Activated T-cell treated with anti-CD3 and anti-CD28 coated beads, Interleukin-2, amount 50 U/mL, for 24 hours (primary cell): Measurements from ENCODE around the gene CD300LB.
"Not testable (repeated sequence)": the region's sequence is repeated elsewhere in the genome, so short reads cannot be mapped to it uniquely, and the experiment has no call there.

Experiments
- DNase-seq: peaks from one replicate; pipeline ENCODE4 v3.0.0-alpha.2; 2020
- H3K27ac Mint-ChIP-seq: 2 replicates; pipeline ENCODE4 v1.8.0; 2020; ENCODE audit warnings: mild to moderate bottlenecking, mixed read lengths
- H3K27me3 Mint-ChIP-seq: 2 replicates; pipeline ENCODE4 v1.8.0; 2020; ENCODE audit warnings: mixed read lengths
- H3K36me3 Mint-ChIP-seq: 2 replicates; pipeline ENCODE4 v1.8.0; 2020; ENCODE audit warnings: low read depth, mixed read lengths
- H3K4me1 Mint-ChIP-seq: 2 replicates; pipeline ENCODE4 v1.8.0; 2020; ENCODE audit warnings: low read depth, mixed read lengths
- H3K4me3 Mint-ChIP-seq: 2 replicates; pipeline ENCODE4 v1.8.0; 2020; ENCODE audit warnings: mild to moderate bottlenecking, moderate library complexity, mixed read lengths
- H3K9me3 Mint-ChIP-seq: 2 replicates; pipeline ENCODE4 v1.8.0; 2020; ENCODE audit warnings: mixed read lengths

CD300LB gene

DNA sequence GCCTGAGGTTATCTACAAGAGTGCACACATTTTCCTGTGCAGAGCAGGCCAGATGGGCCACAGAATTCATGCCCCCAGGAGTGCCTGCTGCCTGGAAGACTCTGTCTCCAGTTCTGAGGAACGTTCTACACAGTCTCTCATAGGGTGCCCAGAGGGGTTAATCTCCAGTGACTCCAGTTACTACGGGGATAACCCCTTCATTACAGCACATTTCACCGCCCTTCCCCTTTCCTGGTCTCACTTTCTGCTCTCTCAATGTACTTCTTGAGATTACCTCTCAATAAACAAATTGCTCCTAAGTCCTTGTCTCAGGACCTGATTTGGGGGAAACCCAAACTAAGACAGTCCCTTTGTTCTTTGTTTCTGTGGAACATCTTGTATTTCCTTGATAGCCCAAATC, 30.3 kb upstream of the CD300LB start:
- Mint-ChIP-seq H3K27ac (no peak overlapping the region), H3K4me1 (peaks cover 8% of the 10 kb centered on the region), H3K9me3 (no peaks in the 10 kb centered on the region), H3K27me3 (peaks cover 14% of the 10 kb centered on the region), H3K4me3 (no peak overlapping the region), H3K36me3 (no peaks in the 10 kb centered on the region)
- no peak for DNase-seq

DNA sequence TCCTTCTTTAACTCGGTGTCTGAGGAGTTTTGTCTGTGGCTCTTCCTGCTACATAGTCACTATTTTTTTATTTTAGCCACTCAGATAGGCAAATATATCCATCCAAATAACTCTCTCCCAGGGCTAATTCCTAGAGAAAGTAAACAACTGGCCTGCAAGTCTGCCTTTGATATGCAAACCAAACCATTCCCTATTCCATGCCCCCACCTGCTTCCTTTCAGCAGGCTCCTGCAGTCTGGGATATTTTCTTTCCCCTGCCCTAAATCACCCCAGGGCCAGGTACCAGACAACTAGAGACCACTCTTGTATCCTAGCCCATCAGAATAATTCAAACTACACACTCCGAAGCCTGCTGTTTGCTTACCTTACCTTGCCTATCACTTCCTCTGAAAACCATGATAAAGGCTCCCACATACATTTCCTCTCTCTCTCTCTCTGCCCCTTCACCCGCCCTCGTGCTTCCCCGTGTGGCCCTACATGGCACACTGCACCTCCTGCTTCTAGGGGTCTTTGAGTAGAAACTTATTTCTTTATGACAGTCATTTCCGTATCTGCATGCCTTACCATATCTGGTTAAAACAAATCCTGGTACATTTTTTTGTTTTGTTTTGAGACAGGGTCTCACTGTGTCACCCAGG, 27.7 kb upstream of the CD300LB start:
- Mint-ChIP-seq H3K4me1 (peaks cover 8% of the 10 kb centered on the region), H3K27me3 (peaks cover 6% of the 10 kb centered on the region), H3K36me3 (no peaks in the 10 kb centered on the region), H3K4me3 (no peak overlapping the region), H3K9me3 (no peaks in the 10 kb centered on the region), H3K27ac (no peak overlapping the region)
- DNase-seq: no peak

DNA sequence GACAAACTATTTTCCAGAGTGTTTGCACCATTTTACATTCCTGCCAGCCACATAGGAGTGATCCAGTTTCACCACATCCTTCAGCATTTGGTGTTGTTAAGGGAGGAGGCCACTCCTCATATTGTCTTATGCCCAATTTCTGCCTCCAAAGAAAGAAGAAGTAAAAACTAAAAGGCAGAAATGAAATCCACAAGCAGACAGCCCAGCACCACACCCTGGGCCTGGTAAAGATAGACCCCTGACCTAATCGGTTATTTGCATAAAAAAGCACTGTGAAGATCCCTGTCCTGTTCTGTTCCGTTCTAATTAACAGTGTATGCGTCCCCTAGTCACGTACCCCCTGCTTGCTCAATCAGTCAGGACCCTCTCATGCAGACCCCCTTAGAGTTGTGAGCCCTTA, 27.1 kb upstream of the CD300LB start:
- not testable (repeated sequence) for H3K9me3 Mint-ChIP-seq, DNase-seq, H3K27me3 Mint-ChIP-seq, H3K36me3 Mint-ChIP-seq, H3K4me3 Mint-ChIP-seq, H3K27ac Mint-ChIP-seq, H3K4me1 Mint-ChIP-seq

DNA sequence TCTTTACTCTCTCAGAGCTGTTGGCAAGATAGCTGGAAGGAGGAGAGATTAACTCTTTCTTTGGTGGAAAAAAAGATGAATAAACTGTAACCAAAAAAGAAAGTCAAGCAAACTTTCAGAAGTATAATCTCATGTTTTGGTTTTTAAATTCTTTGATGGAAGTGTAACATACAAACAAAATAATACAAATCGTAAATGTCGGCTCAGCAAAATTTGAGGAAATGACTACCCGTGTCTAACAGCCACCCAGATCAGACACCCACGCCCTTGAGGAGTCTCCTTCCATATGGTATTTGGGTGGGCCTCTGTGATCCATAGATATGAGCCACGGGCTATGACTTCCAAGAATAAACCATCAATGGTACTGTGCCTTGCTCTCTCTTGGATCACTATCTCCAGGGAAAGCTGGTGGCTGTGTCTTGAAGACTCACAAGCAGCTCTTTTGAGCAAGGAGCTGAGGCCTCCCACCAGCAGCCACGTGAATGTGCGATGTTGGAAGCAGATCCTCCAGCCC, 24.2 kb upstream of the CD300LB start:
- no peaks in the 10 kb centered on the region for H3K9me3 Mint-ChIP-seq
- H3K27me3 Mint-ChIP-seq: no peaks in the 10 kb centered on the region

DNA sequence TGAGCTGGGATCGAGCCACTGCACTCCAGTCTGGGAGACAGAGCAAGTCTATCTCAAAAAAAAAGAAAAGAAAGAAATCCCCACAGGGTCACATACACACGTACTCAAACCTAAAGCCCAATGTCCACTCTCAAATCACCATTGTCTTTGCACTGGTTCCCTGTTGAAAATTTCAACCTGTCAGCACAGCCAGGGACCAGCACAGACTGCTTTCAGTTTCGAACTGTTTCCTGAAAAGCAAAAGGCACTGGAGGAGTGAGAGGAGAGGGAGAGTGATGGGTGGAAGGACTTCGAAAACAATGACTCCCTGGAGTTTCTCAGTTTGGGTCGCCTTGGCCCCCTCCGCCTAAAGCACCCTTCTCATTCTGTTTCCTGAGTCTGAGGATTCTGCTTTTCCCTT, 23.6 kb upstream of the CD300LB start:
- no peaks in the 10 kb centered on the region for H3K9me3 Mint-ChIP-seq
- H3K4me1 Mint-ChIP-seq: peaks cover 8% of the 10 kb centered on the region
- no peak for DNase-seq

More for the DNA sequence above, 24.2 kb upstream of the CD300LB start:
- no peak overlapping the region for H3K4me3 Mint-ChIP-seq
- no peak overlapping the region for H3K27ac Mint-ChIP-seq
- no peak for DNase-seq
- H3K4me1 Mint-ChIP-seq: peaks cover 8% of the 10 kb centered on the region
- H3K36me3 Mint-ChIP-seq: no peaks in the 10 kb centered on the region

DNA sequence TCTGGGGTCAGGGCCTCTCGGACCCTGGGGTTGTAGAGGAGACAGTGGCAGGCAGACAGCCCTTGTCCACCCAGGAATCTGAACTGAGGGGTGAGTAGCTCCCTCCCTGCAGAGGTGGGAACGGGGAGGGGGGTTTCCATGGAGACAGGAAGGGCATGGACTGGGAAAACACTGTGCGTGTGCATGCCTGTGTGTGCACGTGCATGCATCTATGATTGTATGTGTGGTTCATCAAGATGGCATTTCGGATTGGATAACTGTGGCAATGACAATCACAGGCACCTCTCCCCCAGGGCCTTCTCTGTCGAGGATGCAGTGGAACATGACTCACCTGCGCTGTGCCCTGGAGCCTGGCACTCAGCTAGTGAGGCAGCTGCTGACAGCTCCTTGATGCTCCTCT, 20.8 kb upstream of the CD300LB start:
- H3K27me3 Mint-ChIP-seq: peaks cover 7% of the 10 kb centered on the region
- no peaks in the 10 kb centered on the region for H3K36me3 Mint-ChIP-seq
- H3K9me3 Mint-ChIP-seq: no peaks in the 10 kb centered on the region
- H3K4me3 Mint-ChIP-seq: no peak overlapping the region
- DNase-seq: no peak
- peaks cover 5% of the 10 kb centered on the region for H3K4me1 Mint-ChIP-seq
- H3K27ac Mint-ChIP-seq: no peak overlapping the region

More for the DNA sequence above, 23.6 kb upstream of the CD300LB start:
- no peak overlapping the region for H3K4me3 Mint-ChIP-seq
- H3K27ac Mint-ChIP-seq: no peak overlapping the region
- no peaks in the 10 kb centered on the region for H3K36me3 Mint-ChIP-seq
- no peaks in the 10 kb centered on the region for H3K27me3 Mint-ChIP-seq

DNA sequence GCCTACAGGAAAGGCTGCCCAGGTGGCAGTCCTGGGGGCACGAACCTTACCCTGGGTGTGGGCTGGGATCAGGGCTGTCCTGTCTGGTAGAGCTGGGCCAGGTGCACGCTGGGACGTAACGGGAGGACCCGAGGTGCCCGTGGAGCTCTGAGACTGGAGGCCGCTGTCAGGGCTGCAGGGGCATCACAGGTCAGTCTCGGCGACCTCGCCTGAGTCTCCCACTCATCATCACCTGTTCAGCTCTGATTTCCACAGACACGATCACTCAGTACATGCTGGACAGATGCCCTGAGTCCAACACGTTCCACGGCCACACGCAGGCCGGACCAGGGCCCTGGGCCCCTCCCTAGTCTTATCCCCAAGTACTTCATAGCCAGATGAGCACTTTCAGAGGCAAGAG, 19.3 kb upstream of the CD300LB start:
- peaks cover 7% of the 10 kb centered on the region for H3K27me3 Mint-ChIP-seq
- no peak for DNase-seq
- H3K27ac Mint-ChIP-seq: no peak overlapping the region
- H3K9me3 Mint-ChIP-seq: no peaks in the 10 kb centered on the region
- no peak overlapping the region for H3K4me3 Mint-ChIP-seq
- peaks cover 5% of the 10 kb centered on the region for H3K4me1 Mint-ChIP-seq
- no peaks in the 10 kb centered on the region for H3K36me3 Mint-ChIP-seq

DNA sequence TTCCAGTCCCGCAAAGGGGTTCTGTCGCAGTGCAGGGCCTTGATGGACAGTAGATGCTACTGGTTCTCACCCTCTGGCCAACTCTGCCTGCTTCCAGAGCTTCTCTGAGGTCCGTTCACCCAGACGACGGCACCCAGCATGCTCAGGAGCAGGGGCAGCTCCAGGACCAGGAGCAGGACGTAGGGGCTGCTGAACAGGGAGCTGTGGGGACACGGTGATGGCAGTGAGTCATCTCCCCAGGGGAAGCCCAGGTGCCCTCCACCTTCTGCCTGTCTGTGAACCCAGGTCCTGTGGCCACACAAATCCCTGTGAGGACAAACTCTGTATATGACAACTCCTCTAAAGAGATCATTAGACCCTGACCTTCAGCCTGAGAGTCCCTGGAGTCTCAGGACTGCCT, 18.1 kb upstream of the CD300LB start:
- Mint-ChIP-seq H3K27me3 (peaks cover 7% of the 10 kb centered on the region), H3K4me1 (peaks cover 5% of the 10 kb centered on the region), H3K36me3 (no peaks in the 10 kb centered on the region), H3K9me3 (no peaks in the 10 kb centered on the region), H3K4me3 (no peak overlapping the region), H3K27ac (no peak overlapping the region)
- no peak for DNase-seq

DNA sequence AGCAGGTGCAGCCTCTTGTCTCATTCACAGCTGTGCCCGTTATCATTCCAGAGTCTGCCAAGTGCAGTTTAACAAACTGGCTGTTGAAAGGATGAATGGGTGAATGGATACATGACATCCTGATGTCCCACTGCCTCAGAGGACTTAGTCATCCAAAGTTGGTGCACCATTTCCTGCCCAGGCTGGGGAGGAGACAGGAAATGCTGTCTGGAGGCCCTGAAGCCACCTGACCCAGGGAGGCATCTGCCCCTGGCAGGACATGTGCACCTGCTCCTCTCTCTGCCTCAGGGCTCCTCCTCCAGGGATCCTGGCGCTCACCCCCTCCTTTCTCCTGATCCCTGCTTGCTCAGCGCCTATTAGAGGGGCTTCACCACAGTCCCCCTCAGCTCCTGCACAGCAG, 16.5 kb upstream of the CD300LB start:
- Mint-ChIP-seq H3K27ac (no peak overlapping the region), H3K9me3 (no peaks in the 10 kb centered on the region), H3K4me3 (no peak overlapping the region), H3K36me3 (no peaks in the 10 kb centered on the region), H3K27me3 (peaks cover 7% of the 10 kb centered on the region), H3K4me1 (peaks cover 5% of the 10 kb centered on the region)
- no peak for DNase-seq

DNA sequence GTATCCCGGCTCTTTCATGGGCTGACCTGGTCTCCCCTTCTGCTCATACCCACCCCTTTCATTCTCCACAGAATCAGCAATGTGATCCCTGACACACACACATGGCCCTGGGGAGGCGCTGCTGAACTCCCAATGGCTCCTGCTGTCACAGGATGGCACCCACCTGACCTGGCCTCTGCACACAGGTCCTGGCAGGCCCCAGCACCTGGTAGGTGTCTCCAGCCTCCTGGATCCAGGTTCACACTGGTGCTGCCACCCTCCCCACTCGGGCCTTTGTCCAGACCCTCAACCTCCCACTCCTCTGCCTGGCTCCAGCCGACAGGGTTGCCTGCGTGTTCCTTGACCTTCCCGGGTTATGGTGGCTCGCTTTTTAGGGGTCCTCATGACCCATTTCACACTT, 16.0 kb upstream of the CD300LB start:
- H3K27ac Mint-ChIP-seq: no peak overlapping the region
- H3K36me3 Mint-ChIP-seq: no peaks in the 10 kb centered on the region
- no peak overlapping the region for H3K4me3 Mint-ChIP-seq
- H3K27me3 Mint-ChIP-seq: peaks cover 9% of the 10 kb centered on the region
- H3K4me1 Mint-ChIP-seq: peaks cover 5% of the 10 kb centered on the region
- DNase-seq: no peak
- no peaks in the 10 kb centered on the region for H3K9me3 Mint-ChIP-seq

DNA sequence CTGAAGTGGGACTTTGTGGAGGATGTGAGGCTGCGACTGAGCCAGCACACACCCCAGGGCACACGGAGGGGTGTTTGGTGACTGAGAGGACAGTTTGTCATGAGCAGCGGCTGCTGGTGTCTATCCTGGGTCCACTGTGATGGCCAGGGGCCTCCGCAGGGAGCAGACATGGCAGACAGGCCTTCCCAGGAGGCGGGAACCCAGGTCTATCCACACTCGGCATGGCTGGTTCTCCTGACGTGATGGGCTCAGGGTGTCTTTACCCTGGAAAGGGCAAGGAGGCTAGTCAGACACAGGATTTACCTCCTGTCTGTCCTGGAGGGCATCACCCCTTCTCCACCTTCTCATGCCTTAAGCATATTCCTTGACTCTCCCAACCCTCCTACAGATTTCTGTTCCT, 15.3 kb upstream of the CD300LB start:
- no peak for DNase-seq
- H3K36me3 Mint-ChIP-seq: no peaks in the 10 kb centered on the region
- no peak overlapping the region for H3K4me3 Mint-ChIP-seq
- peaks cover 9% of the 10 kb centered on the region for H3K27me3 Mint-ChIP-seq
- peaks cover 5% of the 10 kb centered on the region for H3K4me1 Mint-ChIP-seq
- H3K27ac Mint-ChIP-seq: peak overlapping the region; percentile 38
- no peaks in the 10 kb centered on the region for H3K9me3 Mint-ChIP-seq

DNA sequence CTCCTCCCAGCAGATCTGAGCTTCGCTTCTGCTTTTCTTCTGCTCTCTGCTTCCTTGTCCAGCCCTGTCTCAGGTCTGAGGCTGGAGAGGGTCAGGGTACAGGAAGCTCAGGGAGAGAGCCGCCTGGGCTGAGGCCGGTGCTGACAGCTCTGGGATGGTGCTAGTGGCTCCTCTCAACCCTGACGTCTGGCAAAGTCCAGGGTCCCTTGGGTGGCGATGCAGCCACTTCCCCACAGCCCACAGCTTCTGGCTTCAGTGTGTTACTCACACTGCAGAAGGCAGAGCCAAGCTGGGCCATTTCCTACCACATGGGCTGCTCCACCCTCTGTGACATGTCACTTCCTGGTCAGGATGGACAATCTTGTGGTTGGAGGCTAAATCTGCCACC, 14.6 kb upstream of the CD300LB start, which contains the start of gene CD300C:
TSS of gene CD300C (minus strand) at position 273 of the 388 bp plus-strand sequence. CDS start 333 bp downstream, outside the sequence.
- no peaks in the 10 kb centered on the region for H3K36me3 Mint-ChIP-seq
- peaks cover 5% of the 10 kb centered on the region for H3K4me1 Mint-ChIP-seq
- peaks cover 9% of the 10 kb centered on the region for H3K27me3 Mint-ChIP-seq
- H3K27ac Mint-ChIP-seq: peak within 1 kb of the TSS; percentile 38
- no peaks in the 10 kb centered on the region for H3K9me3 Mint-ChIP-seq
- no peak for DNase-seq
- H3K4me3 Mint-ChIP-seq: no peak within 1 kb of the TSS

DNA sequence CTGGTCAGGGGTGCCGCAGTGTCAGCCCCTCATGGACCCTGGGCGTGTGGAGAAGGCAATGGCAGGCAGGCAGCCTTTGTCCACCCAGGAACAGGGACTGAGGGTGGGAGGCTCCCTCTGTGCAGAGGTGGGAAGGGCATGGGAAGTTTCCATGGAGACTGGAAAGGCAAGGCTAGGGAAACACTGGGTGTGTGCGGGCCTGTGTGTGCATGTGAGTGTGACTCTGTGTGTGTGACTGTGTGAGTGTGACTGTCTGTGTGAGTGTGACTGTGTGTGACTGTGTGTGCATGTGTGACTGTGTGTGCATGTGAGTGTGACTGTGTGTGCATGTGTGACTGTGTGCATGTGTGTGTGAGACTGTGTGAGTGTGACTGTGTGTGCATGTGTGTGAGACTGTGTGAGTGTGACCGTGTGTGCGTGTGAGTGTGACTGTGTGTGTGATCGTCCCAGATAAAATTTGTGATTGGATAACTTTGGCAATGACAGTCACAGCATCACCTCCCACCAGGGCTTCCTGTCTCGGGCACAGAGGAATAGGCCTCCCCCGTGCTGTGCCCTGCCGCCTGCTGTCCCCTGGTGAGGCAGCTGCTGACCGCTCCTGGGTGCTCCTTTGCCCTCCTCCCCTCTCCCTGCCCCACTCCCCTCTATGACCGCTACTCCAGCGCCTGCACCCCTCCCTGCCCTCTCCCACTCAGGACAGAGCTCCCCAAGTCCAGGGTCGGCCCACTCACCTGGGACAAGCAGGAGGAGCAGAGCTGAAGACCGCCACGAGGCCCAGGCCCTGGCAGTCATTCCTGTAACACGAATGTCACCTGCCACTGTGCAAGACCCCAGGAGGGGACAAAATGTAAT, 13.9 kb upstream of the CD300LB start:
- H3K27me3 Mint-ChIP-seq: peaks cover 9% of the 10 kb centered on the region
- H3K9me3 Mint-ChIP-seq: no peaks in the 10 kb centered on the region
- H3K27ac Mint-ChIP-seq: no peak overlapping the region
- H3K4me3 Mint-ChIP-seq: no peak overlapping the region
- H3K36me3 Mint-ChIP-seq: no peaks in the 10 kb centered on the region
- peaks cover 5% of the 10 kb centered on the region for H3K4me1 Mint-ChIP-seq
- no peak for DNase-seq

DNA sequence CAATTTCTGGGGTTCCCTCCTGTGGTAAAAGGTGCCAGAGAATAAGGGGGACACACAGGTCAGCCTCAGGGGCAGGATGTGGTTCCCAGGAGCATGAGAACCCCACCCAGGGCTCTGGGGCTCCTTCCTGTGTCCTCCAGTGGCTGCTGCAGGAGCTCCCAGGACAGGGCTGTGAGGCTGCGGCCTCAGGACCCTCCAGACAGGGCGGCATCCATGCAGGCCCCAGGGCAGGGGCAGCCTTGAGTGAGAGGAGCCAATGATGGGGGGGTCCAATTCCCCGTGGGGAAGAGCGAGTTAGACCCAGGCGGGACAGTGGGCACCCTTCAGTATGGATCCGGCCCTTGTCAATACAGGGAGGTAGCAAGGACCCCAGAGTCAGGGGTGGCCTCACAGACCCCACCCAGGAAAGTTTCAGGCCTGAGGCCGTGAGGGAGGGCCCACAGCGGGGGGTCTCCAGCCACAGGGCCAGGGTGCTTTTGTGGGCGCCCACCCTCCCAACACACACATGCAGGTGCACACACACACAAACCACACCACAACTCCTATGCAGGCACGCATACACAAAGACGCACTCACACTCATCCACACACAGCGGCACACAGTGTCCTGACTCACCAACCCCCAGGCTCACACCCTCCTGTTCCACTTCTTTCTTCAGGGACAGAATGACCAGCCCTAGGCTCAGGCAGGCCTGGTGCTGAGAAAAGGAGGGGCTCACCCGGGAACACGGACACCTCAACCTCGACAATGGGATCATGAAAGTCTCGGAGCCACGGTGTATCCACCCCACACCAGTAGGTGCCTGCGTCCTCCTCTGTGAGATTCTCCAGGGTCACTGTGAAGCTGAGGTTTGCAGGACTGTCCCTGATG, 12.9 kb upstream of the CD300LB start:
- Mint-ChIP-seq H3K36me3 (no peaks in the 10 kb centered on the region), H3K4me3 (no peak overlapping the region), H3K9me3 (no peaks in the 10 kb centered on the region), H3K27ac (no peak overlapping the region), H3K4me1 (peaks cover 5% of the 10 kb centered on the region), H3K27me3 (peaks cover 7% of the 10 kb centered on the region)
- DNase-seq: no peak
